HG03571 (cell line): ENCODE measurements around the gene BCAS3.
"Not testable (repeated sequence)": the region's sequence is repeated elsewhere in the genome, so short reads cannot be mapped to it uniquely, and the experiment has no call there.

Source experiments
- ATAC-seq: cut with Tn5 transposase; IDR thresholded peaks from one replicate; pipeline ENCODE4 v1.9.1; 2021; ENCODE audit not compliant: unreplicated experiment

Gene BCAS3

DNA sequence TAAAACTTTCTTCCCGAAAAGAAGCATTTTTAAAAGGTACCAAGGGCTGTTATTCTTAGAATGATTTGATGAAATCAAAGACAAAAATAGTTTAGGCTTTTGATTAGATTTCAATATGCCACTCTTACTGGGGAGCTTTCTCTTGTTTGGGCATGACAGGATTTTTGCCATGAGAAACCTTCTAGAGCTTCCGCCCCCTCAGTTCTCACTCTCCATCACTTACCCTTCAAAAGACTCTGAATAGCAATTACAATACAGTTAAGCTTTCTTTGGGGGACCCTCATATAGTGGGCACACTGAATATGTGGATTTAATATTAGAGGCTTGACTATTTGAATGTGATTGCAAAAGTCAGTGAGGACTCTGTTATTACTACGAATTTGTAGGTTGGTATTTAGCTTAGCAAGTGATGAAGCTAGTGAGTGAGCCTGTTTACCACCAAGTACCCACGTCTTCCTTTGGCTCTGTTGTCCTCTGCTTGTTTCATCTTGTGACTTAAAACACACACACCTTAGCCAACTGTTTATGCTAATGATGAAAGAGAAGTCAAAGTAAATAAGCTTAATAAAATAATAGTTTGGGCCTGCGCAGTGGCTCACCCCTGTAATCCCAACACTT is 563.3 kb downstream of the BCAS3 start:
- no peak for ATAC-seq

DNA sequence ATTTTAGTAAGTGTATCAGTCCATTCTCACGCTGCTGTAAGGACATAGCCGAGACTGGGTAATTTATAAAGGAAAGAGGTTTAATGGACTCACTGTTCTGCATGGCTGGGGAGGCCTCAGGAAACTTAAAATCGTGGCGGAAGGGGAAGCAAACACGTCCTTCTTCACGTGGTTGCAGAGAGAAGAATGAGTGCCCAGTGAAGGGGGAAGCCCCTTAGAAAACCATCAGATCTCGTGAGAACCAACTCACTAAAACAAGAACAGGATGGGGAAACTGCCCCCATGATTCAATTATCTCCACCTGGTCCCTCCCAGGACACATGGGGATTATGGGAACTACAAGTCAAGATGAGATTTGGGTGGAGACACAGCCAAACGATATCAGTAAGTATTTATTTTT is 567.3 kb downstream of the BCAS3 start:
- not testable (repeated sequence) for ATAC-seq

DNA sequence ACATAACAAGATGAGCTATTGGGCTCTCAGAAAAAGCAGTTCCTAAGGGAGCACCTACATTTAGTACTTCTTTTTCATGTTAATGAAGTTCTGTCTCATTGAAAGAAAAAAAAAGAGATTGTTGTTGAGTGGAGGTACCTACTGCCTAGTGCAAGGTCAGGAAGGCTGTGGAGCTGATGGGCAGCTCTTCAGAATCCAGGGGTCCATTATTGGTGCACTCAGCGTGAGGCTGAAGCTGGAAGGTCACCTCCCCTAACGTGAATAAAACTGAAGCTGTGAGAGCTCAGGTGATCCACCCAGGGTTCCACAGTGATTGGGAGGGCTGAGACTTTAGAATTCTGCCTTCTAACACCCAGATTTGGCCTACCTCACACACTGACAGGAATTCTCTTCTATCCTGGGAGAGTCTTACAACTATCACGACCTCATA is 568.1 kb downstream of the BCAS3 start:
- no peak for ATAC-seq

DNA sequence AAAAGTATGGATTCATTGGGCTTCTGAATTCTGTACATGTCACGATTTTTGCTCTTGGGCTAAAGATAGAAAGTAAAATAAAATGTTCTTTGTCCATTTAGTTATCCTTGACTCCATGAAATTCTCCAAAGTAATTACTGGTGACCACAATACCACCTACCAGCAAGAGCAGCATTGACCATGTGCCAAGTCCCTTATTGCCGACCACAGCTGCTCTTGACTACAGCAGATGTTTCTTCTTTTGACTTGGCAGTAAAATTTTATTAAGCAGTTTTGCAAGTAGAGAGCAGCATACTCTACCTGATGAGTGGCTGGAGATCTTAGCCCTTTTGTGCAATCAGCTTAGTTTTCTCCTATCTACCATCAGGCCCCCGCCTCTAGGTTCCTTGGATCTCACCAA is 569.8 kb downstream of the BCAS3 start:
- ATAC-seq = no peak

DNA sequence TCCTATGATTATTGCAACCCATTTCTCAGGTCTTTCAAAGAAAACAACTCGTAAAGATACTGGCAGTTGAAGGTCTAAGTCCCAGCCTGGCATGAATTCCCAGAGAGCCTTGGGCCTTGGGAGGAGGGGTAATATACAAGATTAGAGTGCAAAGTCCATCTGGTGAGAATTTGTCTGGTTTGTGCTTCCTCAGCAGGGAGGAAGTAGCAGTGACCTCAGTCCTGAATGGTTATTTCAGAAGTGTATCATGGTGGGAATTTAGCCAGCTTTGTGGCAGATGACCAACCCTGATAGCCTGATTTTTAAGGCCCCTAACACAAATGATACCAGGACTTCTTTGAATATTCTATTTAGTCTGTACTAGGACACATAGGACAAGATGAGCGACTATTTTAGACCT is 570.7 kb downstream of the BCAS3 start:
- ATAC-seq = no peak

DNA sequence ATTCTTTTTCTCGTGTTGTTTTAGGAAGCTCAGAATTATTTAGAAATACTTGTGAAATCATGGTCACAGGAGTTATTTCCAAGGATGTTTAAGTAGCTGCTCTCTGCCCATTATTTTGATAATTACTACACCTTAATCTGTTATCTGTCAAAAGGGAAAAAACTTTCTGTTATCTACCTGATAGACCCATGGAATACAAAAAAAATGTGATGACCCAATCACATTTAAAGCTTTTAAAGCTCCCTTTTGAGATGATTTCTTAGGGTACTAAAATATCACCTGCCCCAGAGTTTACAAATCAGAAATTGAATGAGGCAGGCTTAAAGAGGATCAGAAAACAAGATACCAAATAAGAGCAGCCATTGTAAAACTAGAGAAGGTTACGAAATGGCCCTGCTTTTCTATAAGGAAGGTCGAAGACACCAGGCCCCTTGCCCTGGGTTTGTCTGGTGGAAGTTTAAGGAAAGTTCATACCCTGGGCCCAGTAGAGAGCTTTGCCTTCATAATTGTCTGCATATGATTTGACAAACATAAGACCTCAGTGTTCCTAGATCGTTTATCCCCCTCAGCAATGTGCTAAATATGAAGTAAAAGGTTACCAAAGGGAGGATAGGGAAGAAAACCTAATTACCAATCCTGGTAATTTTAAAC is 572.1 kb downstream of the BCAS3 start:
- no peak for ATAC-seq

DNA sequence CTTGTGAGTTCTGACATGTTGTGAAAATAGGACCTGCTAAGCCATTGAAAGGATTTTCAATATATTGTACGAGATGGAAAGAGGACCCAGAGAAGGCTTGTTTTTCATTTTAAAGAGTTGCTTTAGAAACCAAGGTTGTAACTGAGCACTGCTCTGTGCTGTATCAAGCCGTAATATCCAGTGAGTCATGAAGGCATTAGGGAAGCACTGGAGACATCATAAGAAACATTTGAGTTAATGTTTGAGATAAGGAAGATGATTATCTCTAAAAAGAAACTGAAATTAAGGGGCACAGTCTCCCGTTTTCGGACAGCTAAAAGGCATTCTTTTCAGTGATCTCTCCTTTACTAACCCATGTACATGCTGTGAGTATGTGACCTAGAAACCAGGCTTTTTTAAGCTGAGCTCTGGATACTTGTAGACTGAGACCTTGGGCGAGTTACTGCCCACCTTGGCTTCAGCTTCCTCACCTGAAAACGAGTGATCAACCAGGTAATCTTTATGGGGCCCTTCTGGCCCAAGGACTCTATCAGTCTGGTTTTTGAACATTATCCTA is 572.8 kb downstream of the BCAS3 start:
- ATAC-seq = no peak

DNA sequence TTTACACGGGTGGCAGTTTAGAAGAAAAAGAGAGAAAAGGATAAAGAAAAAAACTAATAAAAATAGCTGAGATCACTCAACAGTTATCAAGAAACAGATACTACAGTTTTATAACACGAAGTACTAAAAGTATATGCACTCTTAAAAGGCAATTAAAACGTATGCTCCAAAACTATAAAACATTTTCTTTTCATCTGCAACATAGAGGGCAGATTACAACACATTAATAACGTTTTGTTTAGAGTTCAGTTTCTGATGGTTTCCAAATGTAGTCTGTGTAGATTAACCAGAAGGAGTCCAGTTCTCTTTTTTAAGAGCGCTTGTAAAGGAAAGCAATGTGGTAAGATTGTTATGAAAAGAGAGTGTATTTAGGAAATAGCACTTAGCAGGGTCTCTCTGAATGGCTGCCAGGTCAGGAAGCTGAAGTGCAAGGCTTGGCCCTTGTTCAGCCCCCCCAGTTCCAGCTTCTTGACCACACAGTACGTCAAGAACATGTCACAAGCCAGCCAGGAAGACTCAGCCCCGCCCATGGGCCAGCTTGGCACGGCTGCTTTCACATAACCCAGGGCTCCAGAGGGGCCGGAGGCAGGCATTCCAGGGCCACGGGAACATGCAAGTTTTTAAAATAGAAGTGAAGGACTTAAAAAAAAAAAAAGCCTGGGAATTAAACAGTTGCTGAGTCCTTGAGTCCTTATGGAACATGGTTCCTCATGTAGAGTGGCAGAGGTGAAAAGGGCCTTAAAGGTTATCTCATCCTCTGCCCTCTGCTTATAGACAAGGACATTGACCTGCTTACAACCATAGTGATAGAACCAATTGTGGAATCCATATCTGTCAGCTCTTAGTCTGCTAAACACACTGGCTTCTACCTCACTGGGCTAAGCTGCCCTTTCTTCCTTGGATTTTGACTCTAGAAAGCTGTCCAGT is 574.6 kb downstream of the BCAS3 start:
- no peak for ATAC-seq

DNA sequence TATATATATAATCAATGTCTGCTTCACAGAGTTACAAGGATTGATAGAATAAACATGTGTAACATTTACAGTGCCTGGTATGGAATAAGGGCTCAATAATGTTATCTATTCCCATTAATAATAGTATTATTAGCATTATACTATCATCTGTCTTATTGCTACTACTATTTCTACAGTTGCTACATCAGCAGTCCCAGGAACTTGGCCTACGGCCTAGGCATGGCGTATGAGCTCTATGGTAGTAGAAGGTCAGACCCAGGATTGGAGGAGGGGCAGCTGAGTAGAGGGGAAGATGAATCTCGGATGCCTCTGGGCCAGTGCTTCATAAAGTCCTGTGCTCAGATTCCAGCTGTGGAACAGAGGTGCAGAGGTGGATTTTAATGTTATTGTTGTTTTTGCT is 575.7 kb downstream of the BCAS3 start:
- no peak for ATAC-seq

DNA sequence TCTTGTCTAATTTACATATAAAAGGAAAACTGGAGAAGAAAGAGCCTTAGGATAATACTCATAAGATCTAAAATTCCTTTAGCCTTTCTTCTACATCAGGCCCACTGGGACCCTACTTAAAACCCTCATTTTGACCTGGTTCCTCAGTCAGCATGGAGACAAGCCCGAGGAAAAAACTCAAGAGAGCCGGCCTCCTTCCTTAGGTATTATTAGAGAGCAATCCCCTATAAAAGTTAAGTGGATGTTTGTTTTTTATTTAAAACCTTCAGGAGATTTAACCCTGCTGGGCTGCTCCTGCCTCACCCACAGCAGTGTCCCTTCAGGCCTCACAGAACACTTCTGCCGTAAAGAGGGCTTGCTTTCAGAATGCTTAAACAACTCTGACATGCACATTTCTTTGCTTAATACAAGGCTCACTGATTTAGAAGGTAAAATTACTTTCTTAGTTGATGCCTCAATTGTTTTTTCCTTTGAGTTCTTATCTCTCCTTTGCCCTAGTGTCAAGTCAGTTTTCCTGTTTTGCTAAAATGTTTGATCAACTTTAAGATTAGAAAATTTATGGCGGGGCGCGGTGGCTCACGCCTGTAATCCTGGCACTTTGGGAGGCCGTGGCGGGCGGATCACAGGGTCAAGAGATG is 576.4 kb downstream of the BCAS3 start:
- no peak for ATAC-seq

DNA sequence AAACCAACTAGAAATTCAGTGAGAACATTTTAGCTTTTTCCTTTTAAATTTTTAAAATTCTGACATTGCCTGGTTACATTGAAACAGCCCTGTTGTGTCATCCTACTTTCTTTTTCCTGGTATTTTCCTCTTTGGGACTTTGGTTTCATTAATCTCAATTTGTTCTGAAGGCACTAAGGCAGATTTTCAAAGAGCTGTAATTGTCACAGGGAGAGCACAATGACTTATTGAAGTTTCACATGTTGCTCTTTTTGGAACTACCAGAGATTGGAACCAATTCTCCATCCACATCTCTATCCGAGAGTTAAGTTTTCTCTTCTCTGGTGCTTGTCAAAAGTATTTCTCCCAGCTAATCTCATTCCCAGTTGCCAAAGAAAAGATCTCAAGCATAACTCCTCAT is 577.3 kb downstream of the BCAS3 start:
- no peak for ATAC-seq

DNA sequence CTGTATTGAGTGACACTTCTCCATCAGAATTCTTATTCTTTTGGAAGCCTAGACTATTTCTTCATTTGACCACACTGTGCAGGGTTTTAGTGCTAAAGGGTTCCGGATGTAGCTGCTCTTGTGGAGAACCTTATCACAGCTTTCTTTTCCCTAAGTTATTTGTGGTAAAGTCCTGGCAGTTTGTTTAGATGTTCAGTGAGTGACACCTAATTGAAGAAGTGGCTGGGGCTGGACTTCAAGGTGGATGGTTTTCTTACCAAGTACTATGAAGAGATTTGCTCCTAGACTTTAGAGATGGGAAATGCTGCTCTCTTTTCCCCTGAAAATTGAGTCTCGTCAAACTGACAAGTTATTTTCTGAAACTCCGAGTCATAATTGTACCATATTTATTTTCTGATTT is 578.0 kb downstream of the BCAS3 start:
- no peak for ATAC-seq

DNA sequence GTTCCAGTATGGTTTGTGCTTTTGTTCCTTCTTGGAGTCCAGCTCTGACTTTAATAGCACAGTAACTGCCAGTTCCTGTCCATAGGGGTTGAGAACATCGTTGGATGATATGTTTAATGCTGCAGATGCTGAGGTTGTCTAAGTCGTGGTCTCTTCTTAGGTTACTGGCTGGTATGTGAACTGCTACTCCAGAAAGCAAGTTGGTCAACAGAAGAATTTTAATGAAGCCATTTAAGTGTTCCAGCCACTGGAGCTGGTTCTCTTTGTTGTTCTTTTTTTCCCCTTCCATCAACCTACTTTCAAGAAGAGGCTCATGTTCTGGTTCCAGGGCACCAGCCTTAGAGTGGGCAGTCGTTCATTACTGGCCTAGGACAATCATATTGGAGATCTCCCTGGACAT is 581.7 kb downstream of the BCAS3 start:
- ATAC-seq = no peak

DNA sequence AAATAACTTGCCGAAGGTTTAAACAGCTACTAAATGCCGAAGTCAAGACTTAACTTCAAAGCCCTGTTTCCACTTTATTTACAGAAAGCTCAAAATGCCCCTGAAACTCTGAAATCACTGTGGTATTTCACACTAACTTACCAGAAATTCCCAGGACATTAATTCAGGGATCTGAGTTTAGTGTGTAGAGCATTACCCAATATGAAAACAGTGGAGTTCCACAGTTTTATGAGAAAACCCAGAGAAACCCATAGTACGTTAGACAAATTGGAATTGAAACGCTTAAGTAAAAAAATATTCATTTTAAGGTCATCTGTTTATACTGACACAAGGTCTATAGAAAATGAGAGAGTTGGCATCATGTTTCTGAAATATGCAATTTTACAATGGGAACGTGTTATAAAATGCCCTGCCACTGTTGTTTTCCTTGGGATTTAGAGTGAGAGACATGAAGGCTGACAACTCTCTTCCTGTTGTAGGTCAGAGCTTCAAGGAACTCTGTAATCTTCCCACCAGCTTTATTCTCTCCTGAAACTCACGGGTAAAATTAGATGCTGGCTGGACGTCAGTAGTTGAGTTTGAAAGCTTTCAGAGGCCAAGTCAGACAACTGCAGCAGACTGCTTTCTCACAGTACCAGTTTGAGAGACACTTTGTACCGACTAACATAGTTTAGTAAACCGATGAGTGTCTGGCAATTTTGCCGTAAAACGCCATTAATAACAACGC is 582.6 kb downstream of the BCAS3 start:
- ATAC-seq = no peak

DNA sequence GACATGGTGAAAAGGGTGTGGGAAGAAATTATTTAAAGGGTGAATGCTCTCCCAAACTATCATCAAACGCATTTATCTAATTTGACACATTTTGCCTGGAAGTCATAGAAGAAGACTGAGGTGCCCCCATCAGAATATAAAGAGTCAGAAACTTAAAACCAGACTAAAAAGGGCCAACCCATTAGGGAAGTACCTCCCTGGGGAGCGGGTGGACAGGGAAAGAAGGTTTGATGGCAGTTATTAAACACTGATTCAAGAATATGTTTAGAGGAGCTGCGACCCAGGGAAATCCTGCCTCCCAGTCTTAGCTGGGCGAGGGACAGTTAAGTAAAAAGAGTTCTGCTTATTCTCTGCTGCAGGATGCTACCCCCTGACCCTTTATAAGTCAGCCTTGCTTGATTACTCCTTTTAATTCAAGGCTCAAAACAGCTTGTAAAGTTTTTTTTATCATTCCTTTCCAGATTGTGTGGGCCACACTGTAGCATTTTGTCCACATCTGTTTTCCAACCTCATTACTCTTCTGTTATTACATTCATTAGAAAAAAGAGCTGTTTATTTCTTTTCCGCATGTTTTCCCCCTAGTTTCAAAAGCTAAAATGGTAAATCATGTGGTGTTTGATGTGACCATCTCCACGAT is 583.5 kb downstream of the BCAS3 start:
- no peak for ATAC-seq

DNA sequence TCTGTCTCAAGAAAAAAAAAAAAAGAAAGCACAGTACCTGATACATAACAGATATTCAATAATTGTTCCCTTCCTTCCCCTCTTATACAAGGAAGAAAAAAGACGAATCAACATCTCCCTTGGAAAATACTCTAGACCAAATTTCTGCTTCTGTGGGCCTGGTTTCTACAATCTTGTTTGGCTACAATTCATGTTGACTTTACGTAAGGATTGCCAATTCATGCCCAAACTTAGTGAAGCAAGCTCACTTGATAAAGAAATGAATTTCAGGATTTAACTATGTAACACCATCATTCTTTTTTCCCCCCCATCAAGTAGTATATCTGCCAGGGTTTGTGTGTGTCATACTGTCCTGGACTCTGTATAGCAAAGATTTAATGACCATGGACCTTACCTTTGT is 587.7 kb downstream of the BCAS3 start:
- no peak for ATAC-seq

DNA sequence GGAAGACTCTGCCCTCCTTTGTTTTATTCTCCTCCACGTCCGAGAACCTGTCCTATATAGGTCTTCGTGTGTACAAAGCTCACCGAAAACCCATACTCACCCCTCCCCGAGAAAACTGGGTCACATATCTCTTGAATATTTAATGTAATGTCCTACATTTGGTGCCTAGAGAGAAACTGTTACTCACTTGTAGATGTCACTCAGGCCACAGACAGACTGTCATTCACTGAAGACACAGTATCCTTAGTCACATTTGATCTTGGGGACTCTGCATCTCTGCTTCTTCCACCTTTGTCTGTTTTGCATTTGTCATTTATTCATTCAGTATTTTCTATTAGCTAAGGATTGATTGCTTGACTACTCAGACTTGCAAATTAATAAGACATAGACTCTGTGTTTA is 590.2 kb downstream of the BCAS3 start:
- no peak for ATAC-seq

DNA sequence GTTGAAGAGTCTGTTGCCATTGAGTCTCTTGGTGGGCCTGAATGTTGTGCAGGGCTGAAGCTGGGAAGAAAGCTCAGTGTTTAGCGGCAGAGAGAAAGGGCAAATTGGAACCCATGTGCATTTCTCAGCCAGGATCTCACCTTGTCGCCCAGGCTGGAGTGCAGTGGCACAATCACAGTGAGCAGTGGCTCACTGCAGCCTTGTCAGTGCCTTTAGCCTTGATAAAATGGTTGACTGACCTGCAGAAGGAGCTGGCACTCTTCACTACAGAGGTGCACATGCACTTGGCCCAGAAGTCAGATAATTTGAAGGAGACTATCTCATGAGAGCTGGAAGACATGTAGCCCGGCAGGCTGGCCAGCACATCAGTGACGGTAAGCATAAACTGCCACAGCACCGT is 597.7 kb downstream of the BCAS3 start:
- no peak for ATAC-seq

DNA sequence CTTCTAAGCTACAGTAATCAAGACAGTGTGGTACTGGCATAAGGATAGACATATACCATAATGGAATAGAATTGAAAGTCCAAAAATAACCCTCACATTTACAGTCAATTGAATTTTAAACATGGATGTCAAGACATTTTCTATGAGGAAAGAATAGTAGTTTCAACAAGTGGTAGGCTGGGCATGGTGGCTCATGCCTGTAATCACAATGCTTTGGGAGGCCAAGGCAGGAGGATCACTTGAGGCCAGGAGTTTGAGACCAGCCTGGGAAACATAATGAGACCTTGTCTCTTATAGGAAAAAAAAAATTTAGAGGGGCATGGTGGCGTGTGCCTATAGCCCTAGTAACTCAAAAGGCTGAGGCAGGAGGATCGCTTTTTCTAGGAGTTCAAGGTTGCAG is 599.2 kb downstream of the BCAS3 start:
- ATAC-seq = no peak

DNA sequence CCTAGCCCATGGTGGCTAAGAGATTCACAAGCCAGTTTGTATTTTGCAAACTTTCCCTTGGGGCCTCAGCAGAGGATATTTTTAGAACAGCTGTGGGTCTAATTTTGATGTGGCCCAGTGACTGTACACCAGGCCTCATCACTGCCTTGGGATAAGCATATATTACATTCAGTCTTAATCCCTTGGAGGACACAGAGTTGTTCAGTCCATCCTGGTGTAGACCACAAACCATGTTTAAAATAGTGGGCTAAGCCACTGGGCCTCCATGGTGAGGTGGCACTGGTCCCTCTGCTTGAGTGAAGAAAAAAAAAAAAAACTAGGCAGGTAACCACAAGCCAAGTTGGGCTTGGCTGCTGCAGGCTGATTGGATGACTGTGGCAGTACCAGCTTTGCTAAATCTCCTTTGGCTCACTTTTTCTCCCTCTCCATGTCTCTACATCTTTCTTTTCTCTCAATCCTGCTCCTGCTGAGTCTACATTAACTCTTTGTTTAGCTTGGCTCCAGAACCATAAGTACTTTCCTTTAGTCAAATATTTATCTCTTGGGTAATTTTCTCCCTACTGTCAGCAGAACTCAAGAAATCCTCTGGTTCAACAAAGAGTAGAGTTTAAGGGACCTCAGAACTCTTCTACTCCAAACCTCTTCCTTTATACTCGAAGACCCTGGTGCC is 602.0 kb downstream of the BCAS3 start:
- no peak for ATAC-seq
